Thyroid gland (tissue), 4 donors: ENCODE results near the gene SPARC.

Experiments
- CTCF ChIP-seq, 6 experiments: fragments of 200-600 bp in 3 of 6; fragments of 450-650 bp in 3 of 6; sonication (generic) in 3 of 6; IDR thresholded peaks; one replicate each; pipeline ENCODE4 v1.5.1; 2016 to 2019; ENCODE audit warnings: antibody characterized with exemption in 6 of 6, mild to moderate bottlenecking in 2 of 6, inconsistent platforms in 1 of 6, moderate library complexity in 1 of 6
- POLR2A ChIP-seq, 2 donors: fragments of 450-650 bp; IDR thresholded peaks; one replicate each; pipeline ENCODE4 v1.6.1; 2017; ENCODE audit warnings: antibody characterized with exemption in 2 of 2, mild to moderate bottlenecking in 2 of 2, moderate library complexity in 1 of 2

- TF ChIP-seq CTCF (IDR thresholded peaks at IDR 0.05) (no peak), POLR2A (IDR thresholded peaks at IDR 0.05) (no peak)
These were observed 25.9 kb downstream of the SPARC start for GRCh38 chr5:151660616-151661495.
